WTC11 (cell line): Measurements from ENCODE around the gene TRPV2. TPM values are rescaled to one million over a fixed set of nuclear protein-coding genes. Genes with fewer than 3 reads are reported as not detected.
"Not testable (repeated sequence)": the region's sequence is repeated elsewhere in the genome, so short reads cannot be mapped to it uniquely, and the experiment has no call there.

Experiments
- ATAC-seq: fragments of 200-7000 bp; cut with Tn5 transposase; 2 replicates; pipeline ENCODE4 v1.10.0; 2021; ENCODE audit warnings: mild to moderate bottlenecking, moderate library complexity
- CTCF ChIA-PET: fragments of 300-600 bp; sonication (Branson Sonifier 250); formaldehyde crosslinking; loops from one replicate; lab custom pipeline; 2021; ENCODE audit warnings: antibody characterized with exemption; lab: Charles Lee
- POLR2A ChIA-PET: fragments of 350-600 bp; sonication (Branson Sonifier 250); formaldehyde crosslinking; loops from one replicate; lab custom pipeline; 2021; ENCODE audit warnings: antibody characterized with exemption; lab: Charles Lee
- DNase-seq: peaks from one replicate; pipeline ENCODE4 v3.0.0; 2021; ENCODE audit warnings: low spot score
- H3K27ac Mint-ChIP-seq: 2 replicates; pipeline ENCODE4 v1.8.0; 2021; ENCODE audit warnings: mixed read lengths
- H3K27me3 Mint-ChIP-seq: 2 replicates; pipeline ENCODE4 v1.8.0; 2021; ENCODE audit warnings: low read depth, mild to moderate bottlenecking, moderate library complexity, mixed read lengths
- H3K36me3 Mint-ChIP-seq: 2 replicates; pipeline ENCODE4 v1.8.0; 2021; ENCODE audit warnings: mixed read lengths
- H3K4me1 Mint-ChIP-seq: 2 replicates; pipeline ENCODE4 v1.8.0; 2022; ENCODE audit warnings: mixed read lengths
- H3K4me3 Mint-ChIP-seq: 2 replicates; pipeline ENCODE4 v1.8.0; 2021; ENCODE audit warnings: mild to moderate bottlenecking, moderate library complexity, mixed read lengths
- H3K9me3 Mint-ChIP-seq: 2 replicates; pipeline ENCODE4 v1.8.0; 2021; ENCODE audit warnings: mixed read lengths
- CREB1 ChIP-seq: sonication (generic); formaldehyde crosslinking; IDR thresholded peaks from 2 replicates; pipeline ENCODE4 v1.8.0; 2023; ENCODE audit warnings: mild to moderate bottlenecking, missing genetic modification reagents
- ERG ChIP-seq: fragments of 250-450 bp; sonication (Bioruptor Pico); IDR thresholded peaks from 2 replicates; pipeline ENCODE4 v1.8.0; 2021; ENCODE audit warnings: mild to moderate bottlenecking
- FOXJ3 ChIP-seq: sonication (generic); formaldehyde crosslinking; IDR thresholded peaks from 2 replicates; pipeline ENCODE4 v1.9.0; 2021; ENCODE audit warnings: missing genetic modification reagents, mild to moderate bottlenecking, borderline replicate concordance
- FOXP4 ChIP-seq: sonication (generic); formaldehyde crosslinking; IDR thresholded peaks from 2 replicates; pipeline ENCODE4 v1.8.0; 2022; ENCODE audit warnings: mild to moderate bottlenecking, missing genetic modification reagents
- GTF2I ChIP-seq: fragments of 250-450 bp; sonication (Bioruptor Pico); conservative IDR thresholded peaks from 2 replicates; pipeline ENCODE4 v1.4.0; 2021; ENCODE audit warnings: mild to moderate bottlenecking
- MXD4 ChIP-seq: fragments of 250-450 bp; sonication (Bioruptor Pico); IDR thresholded peaks from 2 replicates; pipeline ENCODE4 v1.8.0; 2021; ENCODE audit warnings: mild to moderate bottlenecking, moderate library complexity, borderline replicate concordance
- MYBL2 ChIP-seq: sonication (generic); formaldehyde crosslinking; IDR thresholded peaks from 2 replicates; pipeline ENCODE4 v1.8.1; 2023; ENCODE audit warnings: mild to moderate bottlenecking, moderate library complexity, missing genetic modification reagents
- NFATC4 ChIP-seq: fragments of 250-450 bp; sonication (Bioruptor Pico); IDR thresholded peaks from 2 replicates; pipeline ENCODE4 v1.9.0; 2021; ENCODE audit warnings: mild to moderate bottlenecking
- OVOL2 ChIP-seq: fragments of 250-450 bp; sonication (Bioruptor Pico); IDR thresholded peaks from 2 replicates; pipeline ENCODE4 v1.9.0; 2021; ENCODE audit warnings: mild to moderate bottlenecking, borderline replicate concordance
- PRDM15 ChIP-seq: sonication (generic); formaldehyde crosslinking; IDR thresholded peaks from 2 replicates; pipeline ENCODE4 v1.8.0; 2022; ENCODE audit warnings: missing genetic modification reagents
- TCF7 ChIP-seq: sonication (generic); formaldehyde crosslinking; IDR thresholded peaks from 2 replicates; pipeline ENCODE4 v1.8.0; 2022; ENCODE audit warnings: mild to moderate bottlenecking, low read depth, missing genetic modification reagents, moderate library complexity
- TEAD1 ChIP-seq: sonication (generic); formaldehyde crosslinking; IDR thresholded peaks from 2 replicates; pipeline ENCODE4 v1.8.0; 2022; ENCODE audit warnings: mild to moderate bottlenecking, missing genetic modification reagents
- TEAD4 ChIP-seq: sonication (generic); formaldehyde crosslinking; IDR thresholded peaks from 2 replicates; pipeline ENCODE4 v1.8.0; 2022; ENCODE audit warnings: mild to moderate bottlenecking, missing genetic modification reagents
- TP53 ChIP-seq: sonication (generic); formaldehyde crosslinking; IDR thresholded peaks from 2 replicates; pipeline ENCODE4 v1.8.1; 2023; ENCODE audit warnings: mild to moderate bottlenecking, missing genetic modification reagents
- USF1 ChIP-seq: sonication (generic); formaldehyde crosslinking; IDR thresholded peaks from 2 replicates; pipeline ENCODE4 v1.8.0; 2022; ENCODE audit warnings: mild to moderate bottlenecking, missing genetic modification reagents
- ZNF219 ChIP-seq: sonication (generic); formaldehyde crosslinking; IDR thresholded peaks from 2 replicates; pipeline ENCODE4 v1.8.0; 2023; ENCODE audit warnings: missing genetic modification reagents, mild to moderate bottlenecking, borderline replicate concordance
- ZNF263 ChIP-seq: sonication (generic); formaldehyde crosslinking; IDR thresholded peaks from 2 replicates; pipeline ENCODE4 v1.8.1; 2022; ENCODE audit warnings: low read depth, mild to moderate bottlenecking, moderate library complexity, missing genetic modification reagents
- ZNF281 ChIP-seq: sonication (generic); formaldehyde crosslinking; IDR thresholded peaks from 2 replicates; pipeline ENCODE4 v1.8.0; 2023; ENCODE audit warnings: mild to moderate bottlenecking, missing genetic modification reagents
- ZNF671 ChIP-seq: fragments of 250-450 bp; sonication (Bioruptor Pico); IDR thresholded peaks from 2 replicates; pipeline ENCODE4 v1.8.0; 2021; ENCODE audit warnings: mild to moderate bottlenecking
- total RNA-seq: library from RNA; stranded (reverse); gene quantifications from 3 replicates; pipeline ENCODE4 v1.2.3, GENCODE V29; 2021

Gene TRPV2
- total RNA-seq, 1 experiment from 2014 or later, result 3.5 TPM

- Mint-ChIP-seq H3K27me3 (no peaks in the 10 kb centered on the region), H3K36me3 (peaks cover 33% of the 10 kb centered on the region), H3K27ac (no peak overlapping the region), H3K4me3 (no peak overlapping the region), H3K9me3 (no peaks in the 10 kb centered on the region), H3K4me1 (peaks cover 19% of the 10 kb centered on the region)
- DNase-seq (no peak), ATAC-seq (no peak)
- TF ChIP-seq ZNF219 (CRISPR knock-in tag) (no peak), TEAD1 (CRISPR knock-in tag) (no peak), ERG (CRISPR knock-in tag) (no peak), PRDM15 (no peak)
- ChIA-PET POLR2A (no interaction called here), CTCF (interaction anchor here (2.9 to 8.3 kb wide), 2 partner anchors 70 to 85 kb away, joined by 11 to 204 read pairs; no protein-coding TSS in a partner anchor)
These were observed 33.8 kb downstream of the TRPV2 start for GRCh38 chr17:16449121-16449570.

GRCh38 chr17:16450028-16450427 is 34.7 kb downstream of the TRPV2 start:
- no peak for ATAC-seq
- no peak overlapping the region for H3K4me3 Mint-ChIP-seq
- peaks cover 19% of the 10 kb centered on the region for H3K4me1 Mint-ChIP-seq
- H3K36me3 Mint-ChIP-seq, result peaks cover 33% of the 10 kb centered on the region
- no peak for DNase-seq
- no peak overlapping the region for H3K27ac Mint-ChIP-seq
- no peak for TF ChIP-seq ERG (CRISPR knock-in tag)
- no peak for TF ChIP-seq ZNF263 (CRISPR knock-in tag)
- no peak for TF ChIP-seq CREB1 (CRISPR knock-in tag)
- TF ChIP-seq MXD4 (CRISPR knock-in tag), result no peak
- no peak for TF ChIP-seq TP53 (CRISPR knock-in tag)
- no peak for TF ChIP-seq OVOL2 (CRISPR knock-in tag)
- no peak for TF ChIP-seq TEAD4 (CRISPR knock-in tag)
- TF ChIP-seq USF1 (CRISPR knock-in tag), result no peak
- TF ChIP-seq FOXP4, result no peak
- TF ChIP-seq TCF7 (CRISPR knock-in tag), result no peak
- TF ChIP-seq GTF2I (CRISPR knock-in tag), result no peak
- no peak for TF ChIP-seq NFATC4 (CRISPR knock-in tag)
- TF ChIP-seq ZNF281, result no peak
- TF ChIP-seq MYBL2 (CRISPR knock-in tag), result no peak
- no peak for TF ChIP-seq ZNF671 (CRISPR knock-in tag)
- no peak for TF ChIP-seq FOXJ3
- ChIA-PET POLR2A (interaction anchor here (0.5 kb wide), 1 partner anchor 10 kb away, joined by 4 read pairs; no protein-coding TSS in a partner anchor), CTCF (interaction anchor here (0.8 to 8.3 kb wide), 5 partner anchors 13 to 240 kb away, joined by 3 to 204 read pairs (median 5); partner anchors contain the start of gene CCDC144A)
- H3K27me3 Mint-ChIP-seq, result no peaks in the 10 kb centered on the region
- H3K9me3 Mint-ChIP-seq, result no peaks in the 10 kb centered on the region

GRCh38 chr17:16452268-16452667 is 36.9 kb downstream of the TRPV2 start:
- CTCF ChIA-PET, result interaction anchor here (0.7 to 8.3 kb wide), 16 partner anchors 9 to 147 kb away, joined by 3 to 204 read pairs (median 14); partner anchors contain the start of gene LRRC75A
- ATAC-seq, H3K4me3 Mint-ChIP-seq, H3K27me3 Mint-ChIP-seq, POLR2A ChIA-PET, DNase-seq, H3K9me3 Mint-ChIP-seq, H3K27ac Mint-ChIP-seq: not testable (repeated sequence)
- H3K36me3 Mint-ChIP-seq, result peaks cover 28% of the 10 kb centered on the region
- peaks cover 16% of the 10 kb centered on the region for H3K4me1 Mint-ChIP-seq
